Muscle of leg (tissue), 16 donors: ENCODE measurements around the gene MAEA. TPM values are rescaled to one million over a fixed set of nuclear protein-coding genes. Genes with fewer than 3 reads are reported as not detected.

ENCODE experiments used
- DNase-seq: peaks from one replicate; pipeline ENCODE4 v3.0.0; 2013
- H3K27ac ChIP-seq: one replicate; pipeline ENCODE4 v1.5.1; 2013; ENCODE audit warnings: mild to moderate bottlenecking, low read length, control low read depth
- H3K27me3 ChIP-seq: one replicate; pipeline ENCODE4 v1.6.1; 2013; ENCODE audit warnings: low read length; ENCODE audit not compliant: control insufficient read depth, insufficient read depth
- H3K36me3 ChIP-seq: one replicate; pipeline ENCODE4 v1.6.1; 2013; ENCODE audit warnings: low read length; ENCODE audit not compliant: control insufficient read depth, insufficient read depth
- H3K4me1 ChIP-seq: one replicate; pipeline ENCODE4 v1.6.1; 2013; ENCODE audit warnings: low read length; ENCODE audit not compliant: control insufficient read depth, insufficient read depth
- H3K4me3 ChIP-seq: one replicate; pipeline ENCODE4 v1.5.1; 2013; ENCODE audit warnings: low read length, control low read depth
- H3K9me3 ChIP-seq: replicated peaks from 2 replicates; pipeline ENCODE4 v1.6.1; 2013; ENCODE audit warnings: low read depth, low read length; ENCODE audit not compliant: control insufficient read depth
- WGBS: methylation state at CpG from one replicate; pipeline ENCODE4 v1.1.5; 2013; ENCODE audit warnings: missing lambda C conversion rate; ENCODE audit not compliant: insufficient coverage; 5-methylcytosine and 5-hydroxymethylcytosine counted together
- long read RNA-seq, 11 donors: transcript quantifications; one replicate each; lab custom pipeline, GENCODE V29; 2026
- polyA plus RNA-seq, 8 donors: library from polyadenylated mRNA; unstranded; fragments of 120-200 nt; gene quantifications; one replicate each; pipeline versions ENCODE4 v1.2.1 to v1.2.3, GENCODE V29; 2013; ENCODE audit warnings: inconsistent platforms in 1 of 8, low replicate concordance in 1 of 8; ENCODE audit not compliant: insufficient read length in 8 of 8, insufficient read depth in 1 of 8
- total RNA-seq: library from RNA; stranded (reverse); fragments of 120-200 nt; gene quantifications from one replicate; pipeline ENCODE4 v1.2.4, GENCODE V29; 2013

The MAEA gene
- total RNA-seq (30.5 TPM), polyA plus RNA-seq (10 to 100 TPM; 31.3 to 49.6 (median 41.1) TPM)
- long read RNA-seq, donor 1, transcript MAEA-202 (9 exons, 2,222 nt), result major isoform, 7 of 7 reads
- long read RNA-seq, donor 1, partial matches to known transcripts, result 0 of 7 reads
- long read RNA-seq, donor 1, other reads (novel, unspliced or antisense), result 0 of 7 reads
- long read RNA-seq, donor 2, partial matches to known transcripts, result 0 of 2 reads
- long read RNA-seq, donor 2, other reads (novel, unspliced or antisense), result 0 of 2 reads
- long read RNA-seq, donor 3, transcript MAEA-202 (9 exons, 2,222 nt), result major isoform, 9 of 41 reads
- long read RNA-seq, donor 3, partial matches to known transcripts, result 30 of 41 reads
- long read RNA-seq, donor 3, other reads (novel, unspliced or antisense), result 0 of 41 reads
- long read RNA-seq, donor 4, transcript MAEA-202 (9 exons, 2,222 nt), result major isoform, 12 of 14 reads
- long read RNA-seq, donor 4, partial matches to known transcripts, result 0 of 14 reads
- long read RNA-seq, donor 4, other reads (novel, unspliced or antisense), result 0 of 14 reads
- long read RNA-seq, donor 5, transcript MAEA-202 (9 exons, 2,222 nt), result major isoform, 29 of 30 reads
- long read RNA-seq, donor 5, partial matches to known transcripts, result 0 of 30 reads
- long read RNA-seq, donor 5, other reads (novel, unspliced or antisense), result 0 of 30 reads
- long read RNA-seq, donor 6, transcript MAEA-202 (9 exons, 2,222 nt), result major isoform, 15 of 19 reads
- long read RNA-seq, donor 6, partial matches to known transcripts, result 0 of 19 reads
- long read RNA-seq, donor 6, other reads (novel, unspliced or antisense), result 0 of 19 reads
- long read RNA-seq, donor 7, transcript MAEA-202 (9 exons, 2,222 nt), result major isoform, 14 of 45 reads
- long read RNA-seq, donor 7, partial matches to known transcripts, result 27 of 45 reads
- long read RNA-seq, donor 7, other reads (novel, unspliced or antisense), result 0 of 45 reads
- long read RNA-seq, donor 8, full-length matches to known transcripts, result 4 of 4 reads
- long read RNA-seq, donor 8, partial matches to known transcripts, result 0 of 4 reads
- long read RNA-seq, donor 8, other reads (novel, unspliced or antisense), result 0 of 4 reads
- long read RNA-seq, donor 9, transcript MAEA-202 (9 exons, 2,222 nt), result major isoform, 11 of 24 reads
- long read RNA-seq, donor 9, partial matches to known transcripts, result 13 of 24 reads
- long read RNA-seq, donor 9, other reads (novel, unspliced or antisense), result 0 of 24 reads
- long read RNA-seq, donor 10, transcript MAEA-202 (9 exons, 2,222 nt), result major isoform, 12 of 33 reads
- long read RNA-seq, donor 10, partial matches to known transcripts, result 19 of 33 reads
- long read RNA-seq, donor 10, other reads (novel, unspliced or antisense), result 0 of 33 reads
- long read RNA-seq, donor 11, transcript MAEA-202 (9 exons, 2,222 nt), result major isoform, 17 of 18 reads
- long read RNA-seq, donor 11, partial matches to known transcripts, result 0 of 18 reads
- long read RNA-seq, donor 11, other reads (novel, unspliced or antisense), result 0 of 18 reads

GRCh38 chr4:1289207-1290164, at the start of gene MAEA:
Gene MAEA (plus strand): TSS chr4:1289891. CDS start chr4:1289914, 23 bp downstream.
- Histone ChIP-seq H3K4me1 (peaks cover 19% of the 10 kb centered on the region), H3K27me3 (no peaks in the 10 kb centered on the region)
- WGBS, result under 1% methylated on average over 92 of the region's 95 CpGs

DNA sequence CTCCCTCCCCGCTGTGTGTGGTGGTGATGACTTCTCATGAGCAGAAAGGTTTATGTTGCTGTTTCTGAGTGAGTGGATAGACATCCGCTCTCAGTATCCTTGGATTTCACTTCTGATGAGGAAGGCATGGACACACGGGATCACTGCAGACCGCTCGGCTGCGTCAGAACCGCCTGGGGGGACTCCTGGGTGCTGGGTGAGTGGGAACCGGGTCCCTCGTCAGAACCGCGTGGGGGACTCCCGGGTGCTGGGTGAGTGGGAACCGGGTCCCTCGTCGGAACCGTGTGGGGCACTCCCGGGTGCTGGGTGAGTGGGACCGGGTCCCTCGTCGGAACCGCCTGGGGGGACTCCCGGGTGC, 49.8 kb upstream of the MAEA start:
- no peak for DNase-seq
- H3K27me3 ChIP-seq, result no peaks in the 10 kb centered on the region
- peaks cover 59% of the 10 kb centered on the region for H3K36me3 ChIP-seq
- H3K27ac ChIP-seq, result no peak overlapping the region
- H3K4me3 ChIP-seq, result no peak overlapping the region
- 89% methylated on average over 10 of the region's 22 CpGs for WGBS
- H3K4me1 ChIP-seq, result peaks cover 36% of the 10 kb centered on the region
- no peaks in the 10 kb centered on the region for H3K9me3 ChIP-seq

More at GRCh38 chr4:1289207-1290164, at the start of gene MAEA:
- peak within 1 kb of the TSS; percentile 37 for H3K27ac ChIP-seq
- peak within 1 kb of the TSS; percentile 79 for H3K4me3 ChIP-seq
- DNase-seq, result peak; percentile 99
- H3K36me3 ChIP-seq, result peaks cover 11% of the 10 kb centered on the region
- H3K9me3 ChIP-seq, result peaks cover 3% of the 10 kb centered on the region

DNA sequence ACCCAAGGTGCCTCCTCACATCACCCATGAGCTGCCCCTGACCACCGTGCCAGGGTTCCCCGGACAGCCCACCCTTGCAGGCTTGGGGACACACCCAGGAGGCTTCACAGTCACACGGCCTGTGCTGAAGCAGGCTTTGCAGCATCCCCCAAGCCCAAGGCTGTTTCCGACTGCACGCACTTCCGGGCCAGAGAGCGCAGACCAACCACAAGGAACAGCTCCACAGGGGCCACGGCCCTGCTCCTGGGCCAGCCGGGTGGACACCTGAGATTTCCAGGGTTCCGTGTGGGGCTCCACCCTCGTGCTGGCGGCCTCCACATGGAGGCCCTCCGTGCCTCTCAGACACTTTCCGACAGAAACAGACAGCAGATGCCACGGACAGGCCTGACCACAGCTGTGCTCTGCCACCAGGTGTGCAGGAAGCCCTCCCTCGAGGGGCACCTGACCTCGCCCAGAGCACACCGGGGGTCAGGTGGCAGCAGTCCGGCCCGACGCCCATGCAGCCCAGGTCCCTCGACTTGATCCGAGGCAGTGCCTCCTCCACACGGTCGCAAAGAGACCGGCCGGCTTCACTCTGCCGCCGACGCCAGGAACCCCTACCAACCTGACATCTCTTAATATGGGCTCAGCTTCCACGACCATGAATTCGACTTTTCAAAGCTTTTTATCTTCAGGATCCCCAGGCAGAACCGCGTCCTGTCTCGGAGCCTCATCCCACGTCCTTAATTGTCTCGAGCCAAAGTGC, 48.8 kb upstream of the MAEA start:
- DNase-seq, result peak; percentile 1
- H3K4me3 ChIP-seq, result no peak overlapping the region
- H3K36me3 ChIP-seq, result peaks cover 51% of the 10 kb centered on the region
- H3K27ac ChIP-seq, result no peak overlapping the region
- 84% methylated on average over 37 of the region's 37 CpGs for WGBS
- peaks cover 38% of the 10 kb centered on the region for H3K4me1 ChIP-seq
- H3K27me3 ChIP-seq, result no peaks in the 10 kb centered on the region
- no peaks in the 10 kb centered on the region for H3K9me3 ChIP-seq

DNA sequence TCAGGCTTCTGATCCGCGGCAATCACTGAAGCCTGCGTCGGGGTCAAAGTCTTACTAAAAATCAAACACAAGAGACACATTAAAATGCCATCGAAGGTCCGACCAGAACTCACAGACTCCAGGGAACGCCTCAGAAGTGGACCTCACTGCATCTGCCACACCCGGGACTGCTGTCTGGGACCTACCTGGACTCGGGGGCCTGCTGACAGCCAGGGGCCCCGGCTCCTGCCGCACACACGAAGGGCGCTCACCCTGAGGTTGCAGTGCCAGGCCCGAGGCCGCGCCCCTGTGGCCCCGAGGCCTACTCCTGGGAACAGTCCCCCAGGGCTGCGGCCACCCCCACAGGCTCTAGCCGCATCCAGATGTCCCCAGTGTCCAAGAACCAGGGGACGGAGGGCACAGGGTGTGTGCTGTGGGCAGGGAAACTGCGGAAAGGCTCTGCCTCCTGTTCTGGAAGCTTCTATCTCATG, 48.2 kb upstream of the MAEA start:
- no peaks in the 10 kb centered on the region for H3K27me3 ChIP-seq
- peaks cover 44% of the 10 kb centered on the region for H3K4me1 ChIP-seq
- no peaks in the 10 kb centered on the region for H3K9me3 ChIP-seq
- 85% methylated on average over 16 of the region's 21 CpGs for WGBS
- H3K4me3 ChIP-seq, result no peak overlapping the region
- no peak overlapping the region for H3K27ac ChIP-seq
- peaks cover 52% of the 10 kb centered on the region for H3K36me3 ChIP-seq
- peak; percentile 1 for DNase-seq

GRCh38 chr4:1241936-1242505, 47.7 kb upstream of the MAEA start:
- Histone ChIP-seq H3K9me3 (no peaks in the 10 kb centered on the region), H3K4me1 (peaks cover 50% of the 10 kb centered on the region), H3K27me3 (no peaks in the 10 kb centered on the region), H3K27ac (peak overlapping the region; percentile 13), H3K4me3 (no peak overlapping the region), H3K36me3 (peaks cover 48% of the 10 kb centered on the region)
- DNase-seq, result peak; percentile 11
- WGBS, result 71% methylated on average over 24 of the region's 24 CpGs

- no peak overlapping the region for H3K4me3 ChIP-seq
- DNase-seq, result peak; percentile 3
- peaks cover 54% of the 10 kb centered on the region for H3K4me1 ChIP-seq
- WGBS, result 91% methylated on average over 27 of the region's 30 CpGs
- no peaks in the 10 kb centered on the region for H3K9me3 ChIP-seq
- peak overlapping the region; percentile 13 for H3K27ac ChIP-seq
- no peaks in the 10 kb centered on the region for H3K27me3 ChIP-seq
- peaks cover 42% of the 10 kb centered on the region for H3K36me3 ChIP-seq
Observed at GRCh38 chr4:1242506-1243450, 46.9 kb upstream of the MAEA start.

- Histone ChIP-seq H3K4me3 (no peak overlapping the region), H3K9me3 (no peaks in the 10 kb centered on the region), H3K4me1 (peaks cover 54% of the 10 kb centered on the region), H3K36me3 (peaks cover 34% of the 10 kb centered on the region), H3K27ac (no peak overlapping the region), H3K27me3 (no peaks in the 10 kb centered on the region)
- DNase-seq, result peak; percentile 65
- 57% methylated on average over 7 of the region's 15 CpGs for WGBS
Observed at GRCh38 chr4:1243451-1244080, 46.1 kb upstream of the MAEA start.
